Parathyroid adenoma (tissue), 2 donors: ENCODE results near the gene C13orf46.

ENCODE experiments used
- H2AFZ ChIP-seq: fragments of 300-600 bp; sonication (generic); one replicate; pipeline ENCODE4 v1.7.0; 2017; ENCODE audit warnings: antibody characterized with exemption, mild to moderate bottlenecking
- H3K27ac ChIP-seq: fragments of 300-600 bp; sonication (generic); one replicate; pipeline ENCODE4 v1.7.0; 2017
- H3K27me3 ChIP-seq: fragments of 300-600 bp; sonication (generic); one replicate; pipeline ENCODE4 v1.7.0; 2017; ENCODE audit warnings: low read length; ENCODE audit not compliant: control insufficient read depth, insufficient read depth
- H3K36me3 ChIP-seq: fragments of 300-600 bp; sonication (generic); one replicate; pipeline ENCODE4 v1.7.0; 2017; ENCODE audit warnings: low read length; ENCODE audit not compliant: control insufficient read depth, insufficient read depth
- H3K4me1 ChIP-seq: fragments of 300-600 bp; sonication (generic); one replicate; pipeline ENCODE4 v1.7.0; 2017; ENCODE audit warnings: control low read depth
- H3K4me2 ChIP-seq: fragments of 300-600 bp; sonication (generic); one replicate; pipeline ENCODE4 v1.7.0; 2017; ENCODE audit warnings: low read length
- H3K4me3 ChIP-seq: fragments of 300-600 bp; sonication (generic); one replicate; pipeline ENCODE4 v1.7.0; 2017; ENCODE audit warnings: low read depth, low read length
- H3K79me2 ChIP-seq: fragments of 300-600 bp; sonication (generic); one replicate; pipeline ENCODE4 v1.7.0; 2017; ENCODE audit warnings: control low read depth
- H3K9ac ChIP-seq: fragments of 300-600 bp; sonication (generic); one replicate; pipeline ENCODE4 v1.7.0; 2017; ENCODE audit warnings: mild to moderate bottlenecking
- H3K9me3 ChIP-seq: fragments of 300-600 bp; sonication (generic); one replicate; pipeline ENCODE4 v1.7.0; 2017; ENCODE audit warnings: low read length; ENCODE audit not compliant: control insufficient read depth
- TF ChIP-seq, protein P1 (sequence below): fragments of 300-600 bp; sonication (generic); IDR thresholded peaks from one replicate; pipeline ENCODE4 v1.7.0; 2017; ENCODE audit warnings: antibody characterized with exemption, mild to moderate bottlenecking
- donor health status: primary hyperparathyroidism.

C13orf46 gene

DNA sequence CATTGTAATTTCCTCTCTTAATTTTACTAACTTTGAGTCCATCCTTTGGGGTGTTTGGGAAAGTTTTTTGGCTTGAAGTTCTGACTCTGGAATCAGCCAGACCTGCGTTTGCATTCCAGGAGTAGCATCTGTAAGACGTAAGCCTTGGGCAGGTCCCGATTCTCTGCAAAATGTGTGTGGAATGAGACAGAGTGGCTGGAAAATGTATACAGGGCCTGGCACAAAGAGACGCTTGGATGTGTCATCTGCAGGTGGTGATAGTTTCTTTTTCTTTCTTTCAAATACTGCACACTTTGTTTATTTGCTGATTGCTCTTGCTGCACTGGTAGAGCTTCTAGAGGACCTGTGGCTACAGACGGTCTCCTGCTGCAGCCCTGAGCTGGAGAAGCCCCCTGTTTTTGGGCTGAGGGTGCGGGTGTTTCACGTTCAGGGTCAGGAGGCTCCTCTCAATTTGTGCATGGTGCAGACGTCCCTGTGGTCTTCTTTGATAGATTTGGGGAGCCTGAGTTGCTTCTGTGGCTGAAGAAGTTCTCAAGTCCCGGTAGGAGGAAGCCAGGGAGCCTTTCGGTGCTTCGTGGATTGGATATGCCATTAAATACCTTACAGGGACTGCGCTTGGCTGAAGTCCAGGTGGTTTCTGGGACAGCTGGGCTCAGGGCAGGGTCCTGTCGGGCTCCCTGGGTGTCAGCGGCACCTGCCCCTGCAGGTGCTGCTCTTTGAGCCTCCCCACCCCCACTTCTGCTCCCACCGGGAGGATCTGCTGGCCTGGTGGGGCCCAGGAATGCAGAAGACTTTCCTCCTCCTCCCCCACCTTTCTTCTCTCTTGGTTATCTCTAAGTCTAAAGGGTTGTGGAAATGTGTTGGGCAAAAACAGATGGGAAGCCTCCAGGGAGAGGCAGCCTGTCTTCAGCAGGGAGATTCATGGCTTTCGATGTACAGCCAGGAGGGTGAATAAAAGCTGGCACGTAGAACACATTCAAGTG is 66.0 kb downstream of the C13orf46 start:
- Histone ChIP-seq H3K4me3 (no peak overlapping the region), H3K36me3 (no peaks in the 10 kb centered on the region), H3K9ac (no peak overlapping the region), H3K27me3 (no peaks in the 10 kb centered on the region), H3K4me1 (no peaks in the 10 kb centered on the region), H3K9me3 (no peaks in the 10 kb centered on the region), H3K79me2 (no peaks in the 10 kb centered on the region), H2AFZ (no peak overlapping the region), H3K4me2 (no peak overlapping the region), H3K27ac (no peak overlapping the region)
- TF ChIP-seq, protein P1, sequence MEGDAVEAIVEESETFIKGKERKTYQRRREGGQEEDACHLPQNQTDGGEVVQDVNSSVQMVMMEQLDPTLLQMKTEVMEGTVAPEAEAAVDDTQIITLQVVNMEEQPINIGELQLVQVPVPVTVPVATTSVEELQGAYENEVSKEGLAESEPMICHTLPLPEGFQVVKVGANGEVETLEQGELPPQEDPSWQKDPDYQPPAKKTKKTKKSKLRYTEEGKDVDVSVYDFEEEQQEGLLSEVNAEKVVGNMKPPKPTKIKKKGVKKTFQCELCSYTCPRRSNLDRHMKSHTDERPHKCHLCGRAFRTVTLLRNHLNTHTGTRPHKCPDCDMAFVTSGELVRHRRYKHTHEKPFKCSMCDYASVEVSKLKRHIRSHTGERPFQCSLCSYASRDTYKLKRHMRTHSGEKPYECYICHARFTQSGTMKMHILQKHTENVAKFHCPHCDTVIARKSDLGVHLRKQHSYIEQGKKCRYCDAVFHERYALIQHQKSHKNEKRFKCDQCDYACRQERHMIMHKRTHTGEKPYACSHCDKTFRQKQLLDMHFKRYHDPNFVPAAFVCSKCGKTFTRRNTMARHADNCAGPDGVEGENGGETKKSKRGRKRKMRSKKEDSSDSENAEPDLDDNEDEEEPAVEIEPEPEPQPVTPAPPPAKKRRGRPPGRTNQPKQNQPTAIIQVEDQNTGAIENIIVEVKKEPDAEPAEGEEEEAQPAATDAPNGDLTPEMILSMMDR, result no peak

DNA sequence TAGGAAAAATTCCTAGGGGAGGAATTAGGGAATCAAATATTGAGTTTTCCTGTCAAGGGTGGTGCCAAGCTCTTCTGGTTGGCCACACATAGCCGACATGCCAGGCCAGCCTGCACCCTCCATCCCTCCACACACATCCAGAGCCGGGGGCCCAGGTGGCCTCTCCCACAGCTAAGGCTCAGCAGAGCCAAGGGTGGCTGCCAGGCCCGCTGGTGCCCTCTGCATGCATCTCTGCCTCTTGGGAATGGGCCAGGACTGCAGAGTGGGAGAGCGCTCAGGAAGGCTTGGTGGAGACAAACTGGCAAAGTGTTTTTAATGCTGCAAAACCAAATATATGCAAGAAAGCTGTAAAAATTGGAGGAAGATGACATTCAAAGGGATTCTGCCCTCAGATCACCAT is 67.3 kb downstream of the C13orf46 start:
- Histone ChIP-seq H3K9ac (no peak overlapping the region), H3K27me3 (no peaks in the 10 kb centered on the region), H3K9me3 (no peaks in the 10 kb centered on the region), H3K4me1 (no peaks in the 10 kb centered on the region), H3K4me2 (no peak overlapping the region), H3K36me3 (no peaks in the 10 kb centered on the region), H3K27ac (no peak overlapping the region), H2AFZ (no peak overlapping the region), H3K4me3 (no peak overlapping the region), H3K79me2 (no peaks in the 10 kb centered on the region)
- TF ChIP-seq, protein P1, result no peak

DNA sequence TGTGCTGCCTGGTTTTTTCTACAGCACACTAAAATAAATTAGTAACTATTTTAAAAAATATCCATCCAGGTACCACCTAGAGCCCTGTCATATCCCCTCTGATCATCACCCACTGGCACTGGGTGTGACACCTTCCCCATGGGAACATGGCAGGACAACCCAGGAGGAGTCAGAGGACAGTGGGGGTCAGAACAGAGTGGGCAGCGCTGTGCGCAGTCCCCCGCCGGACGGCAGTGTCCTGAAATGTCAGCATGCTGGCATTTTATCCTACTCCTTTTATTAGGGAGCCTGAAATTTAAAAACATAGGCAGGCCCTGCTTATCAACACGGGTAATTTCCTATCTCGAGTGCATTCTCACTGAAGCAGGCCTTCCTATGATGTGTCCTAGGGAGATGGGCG is 67.9 kb downstream of the C13orf46 start:
- Histone ChIP-seq H3K4me2 (no peak overlapping the region), H2AFZ (no peak overlapping the region), H3K9me3 (no peaks in the 10 kb centered on the region), H3K4me1 (no peaks in the 10 kb centered on the region), H3K36me3 (no peaks in the 10 kb centered on the region), H3K27me3 (no peaks in the 10 kb centered on the region), H3K9ac (no peak overlapping the region), H3K4me3 (no peak overlapping the region), H3K79me2 (no peaks in the 10 kb centered on the region), H3K27ac (no peak overlapping the region)
- TF ChIP-seq, protein P1, result no peak

DNA sequence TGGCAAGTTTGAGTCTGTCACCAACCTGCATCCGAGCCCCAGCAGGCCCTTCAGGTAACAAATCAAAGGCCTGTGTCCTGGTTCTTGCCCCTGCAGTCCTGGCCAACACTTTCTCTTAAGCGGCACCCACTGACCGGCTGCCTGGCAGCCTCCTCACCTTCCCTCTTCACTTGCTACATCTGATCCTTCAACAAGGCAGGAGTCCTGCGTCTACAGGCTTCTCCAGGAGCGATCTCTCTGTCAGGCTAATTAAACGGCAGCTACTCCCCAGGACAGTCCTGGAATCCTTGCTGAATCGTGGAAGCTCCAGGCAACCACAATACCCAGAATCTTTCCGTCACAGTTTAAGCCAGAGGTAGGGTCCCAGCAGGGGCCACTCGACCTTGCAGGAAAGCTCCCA is 68.9 kb downstream of the C13orf46 start:
- Histone ChIP-seq H3K4me1 (no peaks in the 10 kb centered on the region), H3K4me3 (no peak overlapping the region), H3K27me3 (no peaks in the 10 kb centered on the region), H2AFZ (no peak overlapping the region), H3K27ac (no peak overlapping the region), H3K9me3 (no peaks in the 10 kb centered on the region), H3K4me2 (no peak overlapping the region), H3K79me2 (no peaks in the 10 kb centered on the region), H3K9ac (no peak overlapping the region), H3K36me3 (no peaks in the 10 kb centered on the region)
- TF ChIP-seq, protein P1, result no peak

DNA sequence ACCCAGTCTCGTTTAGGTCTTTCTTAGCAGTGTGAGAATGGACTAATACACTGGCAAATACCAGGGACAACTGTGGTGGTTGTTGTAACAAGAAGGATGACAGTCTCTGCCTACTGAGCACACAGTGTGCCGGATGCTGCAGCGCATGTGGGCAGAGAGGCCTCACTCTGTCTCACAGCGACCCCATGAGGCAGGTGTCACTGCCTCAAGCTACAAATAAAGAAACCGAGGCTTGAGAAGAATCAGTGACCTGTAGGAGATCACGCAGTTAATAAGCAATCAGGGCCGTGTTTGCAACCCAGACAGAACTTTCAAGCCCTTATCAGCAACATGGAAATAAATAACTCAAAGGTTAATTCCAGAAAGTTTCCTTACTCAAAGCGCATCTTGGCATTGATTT is 69.5 kb downstream of the C13orf46 start:
- no peak overlapping the region for H3K9ac ChIP-seq
- no peak overlapping the region for H3K4me3 ChIP-seq
- H3K4me2 ChIP-seq, result no peak overlapping the region
- H3K4me1 ChIP-seq, result no peaks in the 10 kb centered on the region
- H3K9me3 ChIP-seq, result no peaks in the 10 kb centered on the region
- H2AFZ ChIP-seq, result no peak overlapping the region
- TF ChIP-seq, protein P1, result peak; percentile 16
- H3K27ac ChIP-seq, result no peak overlapping the region
- H3K36me3 ChIP-seq, result no peaks in the 10 kb centered on the region
- no peaks in the 10 kb centered on the region for H3K79me2 ChIP-seq
- no peaks in the 10 kb centered on the region for H3K27me3 ChIP-seq
